ENCODE data around the gene GJB2. TPM values are rescaled to one million over a fixed set of nuclear protein-coding genes. Genes with fewer than 3 reads are reported as not detected.
A peak's percentile ranks its signal among the peaks of the same experiment; 100 is the strongest.

The GJB2 gene
- total and polyA plus RNA-seq, 2 experiments from 2014 or later: not detected

DNA sequence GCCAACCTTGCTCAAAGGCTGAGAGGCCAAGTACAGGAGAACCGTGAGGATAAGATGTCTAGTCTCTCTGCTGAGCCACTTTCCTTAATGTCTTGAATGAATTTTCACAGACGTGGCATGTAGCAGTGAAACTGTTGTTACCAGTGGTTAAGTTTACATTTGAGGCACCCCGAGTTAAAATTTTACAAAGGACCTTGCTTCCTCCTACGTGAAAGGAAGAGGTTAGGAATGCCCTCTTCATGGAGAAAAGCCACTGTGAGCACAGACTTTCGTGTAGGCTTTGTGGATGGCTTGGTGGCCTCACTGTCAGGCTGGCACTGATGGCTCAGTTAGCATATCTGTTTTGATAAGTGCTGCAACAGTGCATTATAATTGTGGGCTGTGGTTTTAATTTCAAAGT, 2.7 kb downstream of the GJB2 start:
- Mint-ChIP-seq H3K4me3 (no peak overlapping the region), H3K27me3 (ENCODE audit: insufficient read depth, low read depth, poor library complexity) (peaks cover 57% of the 10 kb centered on the region), H3K27ac (no peak overlapping the region), H3K9me3 (no peaks in the 10 kb centered on the region), H3K4me1 (peaks cover 15% of the 10 kb centered on the region), H3K36me3 (ENCODE audit: low read depth) (no peaks in the 10 kb centered on the region)
- Histone ChIP-seq H3K36me3 (ENCODE audit: insufficient read depth) (no peaks in the 10 kb centered on the region; the same call in 1 of the 2 replicates), H3K79me2 (replicated peaks; ENCODE audit: insufficient read depth) (no peaks in the 10 kb centered on the region), H2AFZ (no peak overlapping the region), H4K20me1 (replicated peaks; ENCODE audit: insufficient read depth) (peaks cover 18% of the 10 kb centered on the region), H3K27me3 (ENCODE audit: insufficient read depth) (peaks cover 76% of the 10 kb centered on the region), H3K4me2 (no peak overlapping the region), H3K4me1 (ENCODE audit: insufficient read depth) (peaks cover 19% of the 10 kb centered on the region), H3K9me2 (ENCODE audit: insufficient read depth) (no peaks in the 10 kb centered on the region), H3K27ac (ENCODE audit: low read depth) (no peak overlapping the region), H3K4me3 (no peak overlapping the region), H3F3A (replicated peaks; ENCODE audit: low read depth) (peaks cover 11% of the 10 kb centered on the region; the same call in 1 of the 2 replicates)
- TF ChIP-seq CREB1 (CRISPR knock-in tag; IDR thresholded peaks at IDR 0.05; ENCODE audit: low read depth) (no peak), EZH2 (IDR thresholded peaks at IDR 0.05; ENCODE audit: low read depth, unreplicated experiment) (no peak), JUNB (IDR thresholded peaks at IDR 0.05; ENCODE audit: unreplicated experiment) (no peak), EZH2phosphoT487 (IDR thresholded peaks at IDR 0.05; ENCODE audit: unreplicated experiment) (no peak), NANOG (IDR thresholded peaks at IDR 0.05; ENCODE audit: borderline replicate concordance) (no peak), CTCF (conservative IDR thresholded peaks at IDR 0.05; ENCODE audit: low read depth in 2 of 2) (no peak), ZNF114 (CRISPR knock-in tag; IDR thresholded peaks at IDR 0.05) (no peak), REST (IDR thresholded peaks at IDR 0.05; ENCODE audit: unreplicated experiment) (no peak)
- DNase-seq (ENCODE audit: low spot score) (no peak), ATAC-seq (no peak)

- Histone ChIP-seq H2AFZ (no peak overlapping the region), H3K4me3 (no peak overlapping the region), H3K4me2 (no peak overlapping the region), H3K27ac (ENCODE audit: low read depth) (no peak overlapping the region), H3K79me2 (replicated peaks; ENCODE audit: insufficient read depth) (no peaks in the 10 kb centered on the region), H3F3A (replicated peaks; ENCODE audit: low read depth) (peaks cover 7% of the 10 kb centered on the region; the same call in 1 of the 2 replicates), H3K9me2 (ENCODE audit: insufficient read depth) (no peaks in the 10 kb centered on the region), H3K4me1 (ENCODE audit: insufficient read depth) (peaks cover 9% of the 10 kb centered on the region), H3K36me3 (ENCODE audit: insufficient read depth) (no peaks in the 10 kb centered on the region; the same call in 1 of the 2 replicates), H3K27me3 (ENCODE audit: insufficient read depth) (peaks cover 64% of the 10 kb centered on the region), H4K20me1 (replicated peaks; ENCODE audit: insufficient read depth) (peaks cover 12% of the 10 kb centered on the region; the same call in 1 of the 2 replicates)
- Mint-ChIP-seq H3K4me3 (no peak overlapping the region), H3K27ac (no peak overlapping the region), H3K4me1 (peaks cover 6% of the 10 kb centered on the region), H3K36me3 (ENCODE audit: low read depth) (no peaks in the 10 kb centered on the region), H3K27me3 (ENCODE audit: insufficient read depth, low read depth, poor library complexity) (peaks cover 48% of the 10 kb centered on the region), H3K9me3 (no peaks in the 10 kb centered on the region)
- TF ChIP-seq ZNF331 (CRISPR knock-in tag; IDR thresholded peaks at IDR 0.05; ENCODE audit: low read depth) (no peak), POLR2AphosphoS5 (IDR thresholded peaks at IDR 0.05; ENCODE audit: low read depth) (no peak), CTCF (conservative IDR thresholded peaks at IDR 0.05; ENCODE audit: low read depth in 2 of 2) (peak; percentile 51 to 55)
- peak; percentile 25 for ATAC-seq
- DNase-seq (ENCODE audit: low spot score): peak; percentile 77
These were observed 3.8 kb downstream of the GJB2 start for GRCh38 chr13:20188667-20189553.
